ENCODE measurements around the gene SLC26A9. TPM values are rescaled to one million over a fixed set of nuclear protein-coding genes. Genes with fewer than 3 reads are reported as not detected.

The SLC26A9 gene
- total and polyA plus RNA-seq, 2 donors (not counting 3 experiments of a cell fraction or from before 2014, with no cell fraction given) = 0.10 to 0.20 TPM

GRCh38 chr1:205962821-205963221 is 19.6 kb upstream of the SLC26A9 start:
- no peak overlapping the region for H3K4me3 ChIP-seq (replicated peaks in 1 of 3; ENCODE audit: insufficient read depth in 1 of 3, low read depth in 1 of 3, low read length in 3 of 3)
- FAIRE-seq = no peak
- H3K36me3 ChIP-seq (ENCODE audit: control insufficient read depth in 2 of 2, extremely low read depth in 1 of 2, insufficient read depth in 2 of 2, low read length in 2 of 2) = no peaks in the 10 kb centered on the region
- TF ChIP-seq FOS (IDR thresholded peaks at IDR 0.05; ENCODE audit: borderline replicate concordance, insufficient read depth, low read length) = no peak
- no peak for TF ChIP-seq MYC (IDR thresholded peaks at IDR 0.05; ENCODE audit: low read depth, low read length)
- no peak for TF ChIP-seq MAX (IDR thresholded peaks at IDR 0.05; ENCODE audit: insufficient read depth, insufficient read length)
- no peak for TF ChIP-seq POLR2A (IDR thresholded peaks at IDR 0.05; ENCODE audit: low read depth, low read length)
- no peak for TF ChIP-seq JUN (IDR thresholded peaks at IDR 0.05; ENCODE audit: borderline replicate concordance, insufficient read depth, insufficient read length, low read depth)
- TF ChIP-seq CTCF (IDR thresholded peaks at IDR 0.05; ENCODE audit: extremely low read depth in 1 of 2, insufficient read depth in 1 of 2, low read depth in 1 of 2, low read length in 2 of 2) = no peak
- no peak for TF ChIP-seq EZH2 (IDR thresholded peaks at IDR 0.05; ENCODE audit: borderline replicate concordance, low read depth, low read length, severe bottlenecking)
- no peak for TF ChIP-seq GATA2 (IDR thresholded peaks at IDR 0.05; ENCODE audit: insufficient read depth, insufficient read length, low read depth, low read length)
- no peak for TF ChIP-seq POLR2AphosphoS5 (IDR thresholded peaks at IDR 0.05; ENCODE audit: insufficient read depth, low read depth, low read length)
- dilution Hi-C loops (cut with MboI; ENCODE audit: extremely low pct_ligation_motif_present, low sequenced_read_pairs) (no loop called here), intact Hi-C loops (cut with micrococcal nuclease) (no loop called here)
- H4K20me1 ChIP-seq (replicated peaks; ENCODE audit: control insufficient read depth, extremely low read depth, insufficient read depth, low read length) = no peaks in the 10 kb centered on the region
- H3K4me2 ChIP-seq (ENCODE audit: insufficient read depth, low read length) = no peak overlapping the region
- H3K4me1 ChIP-seq (ENCODE audit: control insufficient read depth, extremely low read depth, insufficient read depth, low read length) = peaks cover 19% of the 10 kb centered on the region
- peaks cover 3 to 7% of the 10 kb centered on the region in 2 experiments for H3K27me3 ChIP-seq (ENCODE audit: control insufficient read depth in 2 of 2, insufficient read depth in 2 of 2, low read length in 2 of 2)
- CTCF ChIA-PET = interaction anchor here (1.1 to 15.6 kb wide), 3 partner anchors 12 to 44 kb away, joined by 3 to 154 read pairs (median 24); no protein-coding TSS in a partner anchor
- no peak overlapping the region for H2AFZ ChIP-seq (ENCODE audit: low read depth, low read length)
- no peaks in the 10 kb centered on the region for H3K79me2 ChIP-seq (ENCODE audit: control insufficient read depth, insufficient read depth, low read length)
- no TSS peak for BruUV-seq (replicated peaks)
- no peaks in the 10 kb centered on the region for H3K9me1 ChIP-seq (replicated peaks; ENCODE audit: control insufficient read depth, extremely low read depth, insufficient read depth, low read length)
- DNase-seq (ENCODE audit: low read depth, low spot score) = no peak
- POLR2A ChIA-PET = no interaction called here
- H3K27ac ChIP-seq (ENCODE audit: insufficient read depth, low read depth, low read length) = no peak overlapping the region
- H3K9ac ChIP-seq (replicated peaks; ENCODE audit: extremely low read depth, insufficient read depth, low read length) = no peak overlapping the region
- H3K9me3 ChIP-seq (replicated peaks; ENCODE audit: control insufficient read depth, insufficient read depth, low read length) = no peaks in the 10 kb centered on the region
